GM19240 (cell line): ENCODE data around the gene ELOB.
A peak's percentile ranks its signal among the peaks of the same experiment; 100 is the strongest.

Experiments used
- DNase-seq: peaks from one replicate; pipeline ENCODE4 v3.0.0; 2011; ENCODE audit warnings: low spot score; ENCODE audit not compliant: insufficient read length

Gene ELOB

GRCh38 chr16:2777231-2777902 is at the start of gene ELOB:
Gene ELOB, minus strand, starts transcription at chr16:2777280. Its CDS starts 41 bp downstream, at chr16:2777239.
- DNase-seq: peak; percentile 88

- no peak for DNase-seq
Measured at GRCh38 chr16:2825906-2826305, 48.8 kb upstream of the ELOB start.

GRCh38 chr16:2825049-2825742 is 48.1 kb upstream of the ELOB start:
- no peak for DNase-seq

GRCh38 chr16:2824626-2825025 is 47.5 kb upstream of the ELOB start:
- DNase-seq: no peak

- no peak for DNase-seq
Measured at GRCh38 chr16:2822496-2822895, 45.4 kb upstream of the ELOB start.

GRCh38 chr16:2822158-2822495 is 45.0 kb upstream of the ELOB start:
- no peak for DNase-seq

GRCh38 chr16:2821487-2822157 is 44.5 kb upstream of the ELOB start:
- no peak for DNase-seq

- no peak for DNase-seq
Measured at GRCh38 chr16:2820836-2821486, 43.9 kb upstream of the ELOB start.

GRCh38 chr16:2819939-2820835 is 43.1 kb upstream of the ELOB start:
- DNase-seq: no peak

- DNase-seq: no peak
Measured at GRCh38 chr16:2819179-2819938, 42.3 kb upstream of the ELOB start.

GRCh38 chr16:2818272-2818876 is 41.3 kb upstream of the ELOB start:
- no peak for DNase-seq

GRCh38 chr16:2817340-2818271 is 40.5 kb upstream of the ELOB start:
- no peak for DNase-seq

- no peak for DNase-seq
Measured at GRCh38 chr16:2816751-2817339, 39.8 kb upstream of the ELOB start, which contains the start of gene PRSS21. Gene PRSS21, plus strand, starts transcription at chr16:2817237. Its CDS starts 32 bp downstream, at chr16:2817269.

- DNase-seq: no peak
Measured at GRCh38 chr16:2815299-2815771, 38.3 kb upstream of the ELOB start.

GRCh38 chr16:2814551-2815298 is 37.6 kb upstream of the ELOB start:
- no peak for DNase-seq

- DNase-seq: no peak
Measured at GRCh38 chr16:2813771-2814221, 36.7 kb upstream of the ELOB start.

- DNase-seq: no peak
Measured at GRCh38 chr16:2811703-2812471, 34.8 kb upstream of the ELOB start.
